GM21526 (cell line): ENCODE results near the gene NIPAL3.
"Not testable (repeated sequence)": the region's sequence is repeated elsewhere in the genome, so short reads cannot be mapped to it uniquely, and the experiment has no call there.

Experiments
- ATAC-seq: cut with Tn5 transposase; IDR thresholded peaks from one replicate; pipeline ENCODE4 v1.9.1; 2021; ENCODE audit warnings: moderate library complexity; ENCODE audit not compliant: unreplicated experiment, low FRiP score

Gene NIPAL3

DNA sequence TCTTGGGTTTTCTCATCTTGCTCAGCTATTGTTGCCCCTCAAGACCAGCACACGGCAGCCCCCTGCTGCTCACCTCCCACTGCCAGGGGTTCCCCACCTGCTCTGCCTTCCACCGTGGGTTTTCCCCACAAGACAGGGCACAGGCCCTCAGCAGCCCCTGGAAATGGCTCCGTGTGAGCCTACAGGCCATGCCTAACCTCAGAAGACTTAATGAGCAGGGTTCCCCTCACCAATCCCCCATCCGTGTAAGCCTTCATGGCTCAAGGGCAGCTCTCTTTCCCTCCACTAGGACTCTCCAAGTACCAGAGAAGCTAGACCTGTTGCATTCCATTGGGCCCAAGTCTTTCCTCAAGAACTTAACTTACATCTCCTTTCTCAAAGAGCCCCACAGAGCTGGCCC lies 68.6 kb downstream of the NIPAL3 start:
- ATAC-seq, result no peak

DNA sequence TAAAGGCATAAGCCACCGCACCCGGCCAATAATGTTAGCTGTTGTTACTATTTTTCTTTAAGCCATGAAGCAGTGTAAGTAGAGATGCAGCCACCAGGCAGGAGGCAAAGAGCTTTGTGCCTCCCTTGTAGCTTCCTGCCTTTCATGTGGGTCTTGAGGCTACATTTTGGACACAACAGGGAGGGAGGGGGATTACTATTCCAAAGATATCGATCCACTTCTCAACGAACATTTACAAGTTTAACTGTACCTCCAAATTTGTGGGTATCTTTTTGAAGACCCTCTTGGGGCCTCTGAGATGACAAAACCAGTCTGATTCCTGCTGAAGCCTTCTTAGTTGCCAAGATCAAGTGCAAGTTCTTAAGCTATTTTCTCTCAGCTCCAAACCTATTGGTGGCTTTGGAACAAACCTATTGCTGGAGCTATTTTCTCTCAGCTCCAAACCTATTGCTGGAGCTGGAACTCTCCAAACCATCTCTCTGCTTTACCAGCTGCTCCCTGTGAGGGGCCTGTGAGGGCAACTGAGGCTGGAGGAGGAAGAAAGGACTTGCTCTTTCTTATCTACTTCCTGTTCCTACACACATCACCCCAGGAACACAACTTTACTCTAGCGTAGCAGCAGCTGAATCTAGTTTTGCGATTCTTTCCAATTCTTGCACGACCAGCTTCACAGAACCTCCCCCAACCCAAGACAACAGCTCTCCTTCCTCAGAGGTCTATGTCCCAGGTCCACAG lies 70.9 kb downstream of the NIPAL3 start:
- ATAC-seq, result no peak

DNA sequence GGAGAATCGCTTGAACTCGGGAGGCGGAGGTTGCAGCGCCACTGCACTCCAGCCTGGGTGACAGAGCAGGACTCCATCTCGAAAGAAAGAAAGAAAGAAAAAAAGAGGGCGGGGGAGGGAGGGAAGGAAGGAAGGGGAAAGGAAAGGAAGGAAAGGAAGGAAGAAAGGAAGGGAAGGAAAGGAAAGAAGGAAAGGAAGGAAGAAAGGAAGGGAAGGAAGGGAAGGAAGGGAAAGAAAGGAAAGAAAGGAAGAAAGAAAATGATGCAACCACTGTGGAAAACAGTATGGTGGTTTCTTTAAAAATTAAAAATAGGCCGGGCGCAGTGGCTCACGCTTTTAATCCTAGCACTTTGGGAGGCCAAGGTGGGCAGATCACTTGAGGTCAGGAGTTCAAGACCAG lies 71.9 kb downstream of the NIPAL3 start:
- no peak for ATAC-seq

DNA sequence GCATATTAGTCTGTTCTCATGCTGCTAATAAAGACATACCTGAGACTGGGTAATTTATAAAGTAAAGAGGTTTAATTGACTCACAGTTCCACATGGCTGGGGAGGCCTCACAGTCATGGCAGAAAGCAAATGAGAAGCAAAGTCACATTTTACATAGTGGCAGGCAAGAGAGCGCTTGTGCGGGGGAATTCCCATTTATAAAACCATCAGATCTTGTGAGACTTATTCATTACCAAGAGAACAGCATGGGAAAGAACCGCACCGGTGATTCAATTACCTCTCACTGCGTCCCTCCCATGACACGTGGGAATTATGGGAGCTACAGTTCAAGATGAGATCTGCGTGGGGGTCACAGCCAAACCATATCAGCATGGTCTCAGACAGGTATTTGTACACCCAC lies 72.6 kb downstream of the NIPAL3 start:
- ATAC-seq, result not testable (repeated sequence)

DNA sequence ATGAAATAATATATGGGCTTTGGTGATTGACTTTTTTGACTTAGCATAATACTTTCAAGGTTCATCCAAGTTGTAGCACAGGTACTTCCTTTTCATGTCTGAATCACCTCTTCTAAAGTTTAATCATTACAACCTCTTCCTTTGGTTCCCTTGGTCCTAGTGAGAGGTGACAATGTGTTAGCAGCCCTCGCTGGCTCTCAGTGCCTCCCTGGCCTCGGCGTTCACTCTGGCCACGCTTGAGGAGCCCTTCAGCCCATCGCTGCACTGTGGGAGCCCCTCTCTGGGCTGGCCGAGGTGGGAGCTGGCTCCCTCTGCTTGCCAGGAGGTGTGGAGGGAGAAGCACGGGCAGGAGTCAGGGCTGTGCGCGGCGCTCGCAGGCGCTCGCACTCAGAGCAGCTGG lies 74.1 kb downstream of the NIPAL3 start:
- ATAC-seq, result no peak

DNA sequence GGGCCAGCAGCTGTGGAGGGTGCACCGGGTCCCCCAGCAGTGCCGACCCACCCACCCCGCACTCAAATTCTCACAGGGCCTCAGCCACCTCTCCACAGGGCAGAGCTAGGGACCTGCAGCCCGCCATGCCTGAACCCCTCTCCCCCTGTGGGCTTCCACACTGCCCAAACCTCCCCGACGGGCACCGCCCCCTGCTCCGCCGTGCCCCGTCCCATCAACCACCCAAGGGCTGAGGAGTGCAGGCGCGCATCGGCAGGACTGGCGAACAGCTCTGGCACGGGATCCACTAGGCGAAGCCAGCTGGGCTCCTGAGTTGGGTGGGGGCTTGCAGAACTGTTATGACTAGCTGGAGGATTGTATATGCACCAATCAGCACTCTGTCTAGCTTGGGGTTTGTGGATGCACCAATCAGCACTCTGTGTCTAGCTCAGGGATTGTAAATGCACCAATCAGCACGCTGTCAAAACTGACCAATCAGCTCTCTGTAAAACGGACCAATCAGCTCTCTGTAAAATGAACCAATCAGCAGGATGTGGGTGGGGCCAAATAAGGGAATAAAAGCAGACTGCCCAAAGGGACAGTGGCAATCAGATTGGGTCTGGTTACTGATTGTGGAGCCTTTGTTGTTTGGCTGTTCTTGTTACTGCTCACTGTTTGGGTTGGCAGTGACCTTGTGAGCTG lies 74.6 kb downstream of the NIPAL3 start:
- ATAC-seq, result no peak

DNA sequence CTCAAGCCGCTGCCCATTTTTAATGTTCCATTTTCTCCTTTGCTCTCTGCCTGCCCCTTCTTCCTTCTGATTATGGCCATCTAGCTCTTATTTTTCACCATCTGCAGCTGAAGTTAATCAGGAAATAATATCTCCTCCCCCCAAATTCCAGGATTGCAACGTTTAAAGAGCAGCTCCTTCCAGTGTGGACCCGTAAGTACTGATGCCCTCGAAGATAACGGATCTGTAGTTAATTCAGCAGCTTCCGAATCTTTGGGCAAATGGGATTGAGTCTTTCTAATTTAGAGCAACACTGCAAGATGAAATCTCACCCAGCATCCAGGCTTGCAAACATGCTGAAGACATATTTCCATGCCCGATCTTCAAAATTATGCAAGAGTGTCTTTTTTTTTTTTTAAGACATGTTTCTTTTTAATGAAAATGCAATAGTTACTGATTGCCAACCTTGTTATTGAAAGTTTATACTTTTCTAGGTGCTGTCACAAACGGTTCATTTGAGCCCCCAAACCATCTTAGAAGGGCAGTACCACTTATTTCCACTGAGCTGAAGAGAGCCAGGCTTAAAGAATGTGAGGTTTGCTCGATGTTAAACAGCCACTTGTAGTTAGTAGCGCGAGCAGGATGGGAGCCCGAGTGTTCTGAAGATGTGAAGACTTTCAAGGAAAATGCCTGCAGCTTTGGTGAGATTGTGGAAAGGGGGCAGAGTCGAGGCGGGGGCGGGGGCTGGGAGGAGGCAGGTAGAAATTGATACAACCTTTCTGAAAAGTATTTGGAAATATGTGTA lies 76.2 kb downstream of the NIPAL3 start:
- ATAC-seq, result no peak

DNA sequence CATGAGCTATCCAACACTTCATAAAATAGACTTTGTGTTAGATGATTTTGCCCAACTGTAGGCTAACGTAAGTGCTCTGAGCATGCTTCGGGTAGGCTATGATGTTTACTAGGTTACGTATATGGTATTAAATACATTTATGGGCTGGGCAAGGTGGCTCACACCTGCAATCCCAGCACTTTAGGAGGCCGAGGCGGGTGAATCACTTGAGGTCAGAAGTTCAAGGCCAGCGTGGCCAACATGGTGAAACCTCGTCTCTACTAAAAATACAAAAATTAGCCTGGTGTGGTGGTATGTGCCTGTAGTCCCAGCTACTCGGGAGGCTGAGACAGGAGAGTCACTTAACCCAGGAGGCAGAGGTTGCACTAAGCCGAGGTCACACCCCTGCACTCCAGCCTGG lies 77.3 kb downstream of the NIPAL3 start:
- ATAC-seq, result not testable (repeated sequence)

DNA sequence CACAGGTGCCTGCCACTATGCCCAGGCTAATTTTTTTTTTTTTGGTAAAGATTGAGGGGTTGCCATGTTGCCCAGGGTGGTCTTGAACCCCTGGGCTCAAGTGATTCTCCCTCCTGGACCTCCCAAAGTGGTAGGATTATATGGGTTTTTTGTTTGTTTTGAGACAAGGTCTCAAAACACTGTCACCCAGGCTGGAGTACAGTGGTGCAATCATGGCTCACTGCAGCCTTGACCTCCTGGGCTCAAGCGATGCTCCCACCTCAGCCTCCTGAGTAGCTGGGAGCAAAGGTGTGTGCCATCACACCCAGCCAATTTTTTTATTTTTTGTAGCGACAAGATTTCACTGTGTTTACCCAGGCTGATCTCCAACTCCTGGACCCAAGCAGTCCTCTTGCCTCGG lies 78.2 kb downstream of the NIPAL3 start:
- no peak for ATAC-seq

DNA sequence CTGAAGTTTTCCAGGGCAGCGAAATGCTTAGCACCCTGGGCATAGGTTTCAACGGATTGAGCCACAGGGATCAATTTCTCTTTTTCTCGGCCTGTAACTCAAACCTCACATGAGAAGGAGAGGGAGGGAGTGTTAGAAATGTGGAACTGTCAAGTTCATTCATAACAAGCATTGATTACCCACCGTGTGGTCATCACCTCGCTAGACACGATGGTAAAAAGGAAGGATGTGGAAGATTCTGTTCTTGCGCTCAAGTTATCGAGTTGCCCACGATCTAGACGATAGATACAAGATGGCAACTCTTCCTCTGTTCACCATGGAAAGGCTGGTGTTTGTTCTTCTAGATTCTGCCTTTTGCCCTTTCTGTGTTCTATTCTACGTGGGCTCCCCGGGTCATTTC lies 83.0 kb downstream of the NIPAL3 start:
- no peak for ATAC-seq

DNA sequence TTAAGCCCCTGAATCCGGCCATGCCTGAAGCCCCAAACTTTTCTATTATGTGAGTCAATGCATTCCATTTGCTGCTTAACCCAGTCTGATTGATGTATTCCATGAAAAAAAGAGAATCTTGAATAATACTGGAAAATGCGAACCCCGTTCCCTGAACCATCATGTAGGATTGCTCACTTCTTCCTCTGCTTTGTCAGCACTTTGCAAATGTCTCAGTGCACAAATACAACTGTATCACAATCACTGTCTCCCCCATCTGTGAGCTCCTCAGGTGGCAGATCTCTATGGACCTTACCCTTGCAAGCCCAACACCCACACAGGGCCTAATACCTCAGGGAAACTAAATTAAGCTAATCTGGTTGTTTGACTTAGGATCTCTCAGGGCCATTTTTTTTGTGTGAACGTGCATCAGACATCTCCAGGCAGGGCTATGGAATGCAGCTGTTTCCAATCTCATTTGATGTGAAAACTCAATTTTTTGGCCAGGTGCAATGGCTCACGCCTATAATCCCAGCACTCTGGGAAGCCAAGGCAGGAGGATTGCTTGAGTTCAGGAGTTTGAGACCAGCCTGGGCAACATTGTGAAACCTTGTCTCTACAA lies 84.9 kb downstream of the NIPAL3 start:
- ATAC-seq, result no peak

DNA sequence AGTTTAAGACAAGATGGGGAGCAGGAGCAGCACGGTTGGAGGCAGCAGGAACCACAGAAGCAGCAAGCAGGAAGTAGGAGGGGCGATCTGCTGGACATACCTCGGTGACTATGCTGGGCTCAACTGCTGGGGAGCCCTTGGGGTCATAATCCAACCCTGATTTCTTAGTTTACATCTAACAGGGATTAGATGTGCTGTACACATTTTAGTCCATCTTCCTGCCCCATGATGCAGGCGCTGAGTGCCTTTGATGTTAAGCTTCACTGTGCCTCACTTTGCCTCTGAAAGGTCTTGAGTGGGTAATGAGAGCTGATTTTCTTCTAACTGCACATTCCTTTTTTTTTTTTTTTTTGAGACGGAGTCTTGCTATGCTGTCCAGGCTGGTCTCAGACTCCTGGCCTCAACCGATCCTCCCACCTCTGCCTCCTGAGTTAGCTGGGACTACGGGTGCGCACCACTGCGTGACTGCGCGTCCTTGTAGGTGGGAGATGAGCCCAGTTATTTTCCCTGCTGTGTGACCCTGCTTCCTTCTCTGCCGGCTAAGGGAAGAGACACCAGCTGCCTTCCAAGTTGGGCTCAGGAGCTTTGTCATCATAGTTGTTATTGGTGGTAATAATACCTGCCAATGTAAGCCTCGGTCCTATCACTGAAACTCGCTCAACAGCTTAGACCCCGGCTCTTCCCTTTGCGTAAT lies 85.9 kb downstream of the NIPAL3 start:
- ATAC-seq, result no peak

DNA sequence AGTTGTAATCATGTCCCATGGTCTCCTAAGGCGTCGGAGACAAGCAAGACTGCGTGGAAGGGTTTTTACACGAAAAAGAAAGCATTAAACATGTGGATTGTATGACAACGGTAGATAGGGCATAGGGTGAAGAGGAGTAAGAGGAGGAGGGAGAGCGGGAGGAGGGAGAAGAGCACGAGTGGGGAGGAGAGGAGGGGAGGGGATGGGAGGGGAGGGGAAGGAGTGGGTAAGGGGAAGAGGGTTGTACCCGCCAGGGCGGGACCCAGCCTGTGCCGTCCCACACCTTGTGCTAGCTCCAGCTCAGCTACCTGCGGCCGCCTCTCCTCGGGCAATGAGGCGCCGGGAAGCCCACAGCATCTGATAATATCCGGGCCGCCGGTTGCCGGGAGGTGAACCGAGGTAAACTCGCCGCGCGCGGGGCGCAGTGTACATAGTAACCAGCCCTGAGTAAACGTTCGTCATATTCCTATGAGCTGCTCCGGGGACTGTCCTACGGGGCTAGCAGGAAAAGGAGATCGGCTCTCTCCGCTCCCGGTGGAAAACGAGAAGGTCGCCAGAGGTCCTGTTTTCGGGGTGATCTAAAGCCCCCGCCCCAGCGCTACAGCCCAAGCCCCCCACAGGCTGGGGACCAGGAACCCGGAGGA lies 86.6 kb downstream of the NIPAL3 start:
- no peak for ATAC-seq

DNA sequence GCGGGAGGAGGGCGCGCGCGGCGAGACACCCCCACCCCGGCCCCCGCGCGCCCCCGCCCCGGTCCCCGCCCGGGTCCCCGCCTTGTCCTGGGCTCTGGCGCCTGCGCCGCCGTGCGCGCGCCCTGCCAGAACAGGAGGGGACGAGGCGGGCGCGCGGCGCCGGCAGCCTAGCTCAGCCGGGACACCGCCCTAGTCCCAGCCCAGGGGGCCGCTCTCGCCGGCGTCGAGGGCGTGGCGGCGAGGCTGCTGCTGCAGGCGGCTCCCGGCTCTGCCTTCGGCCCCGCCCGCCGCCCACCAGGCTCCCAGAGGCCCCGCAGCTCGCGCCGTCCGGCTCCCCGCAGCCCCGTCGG lies 87.1 kb downstream of the NIPAL3 start, which contains the start of gene RCAN3:
Gene RCAN3, plus strand, starts transcription at position 128 of the 350 bp plus-strand sequence. CDS start 11,537 bp downstream, outside the sequence.
- ATAC-seq, result no peak

DNA sequence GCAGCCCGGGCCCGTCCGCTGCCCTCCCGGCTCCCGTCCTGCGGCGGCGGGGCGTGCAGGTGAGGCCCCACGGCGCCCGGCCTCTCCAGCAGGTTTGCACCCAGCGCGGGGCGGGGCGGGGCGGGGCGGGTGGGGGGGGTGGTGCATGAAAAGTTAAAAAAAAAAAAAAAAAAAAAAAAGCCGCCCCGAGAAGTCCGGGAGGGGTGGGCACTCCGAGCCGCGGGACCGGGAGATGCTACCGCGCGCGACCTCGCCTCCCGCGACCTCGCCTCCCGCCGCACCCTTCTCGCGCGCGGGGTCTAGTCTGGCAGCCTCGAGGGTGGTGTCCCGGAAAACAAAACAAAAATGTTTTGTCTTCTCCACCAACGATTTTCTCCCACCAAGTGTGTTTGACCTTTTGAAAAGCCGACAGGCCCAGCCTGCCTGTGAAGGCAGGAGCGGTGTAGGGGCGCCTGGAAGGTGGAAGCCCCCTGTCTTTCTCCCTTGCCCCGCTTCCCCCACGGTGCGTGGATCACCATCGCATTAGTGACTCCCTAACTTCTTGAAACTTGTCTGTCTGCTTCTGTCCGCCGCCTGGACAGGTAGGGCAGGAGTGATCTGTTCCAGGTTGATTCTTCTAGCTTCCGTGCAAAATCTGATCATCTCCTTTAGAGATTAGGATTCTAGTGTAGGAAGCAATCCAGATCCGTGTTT lies 87.6 kb downstream of the NIPAL3 start:
- ATAC-seq, result no peak

DNA sequence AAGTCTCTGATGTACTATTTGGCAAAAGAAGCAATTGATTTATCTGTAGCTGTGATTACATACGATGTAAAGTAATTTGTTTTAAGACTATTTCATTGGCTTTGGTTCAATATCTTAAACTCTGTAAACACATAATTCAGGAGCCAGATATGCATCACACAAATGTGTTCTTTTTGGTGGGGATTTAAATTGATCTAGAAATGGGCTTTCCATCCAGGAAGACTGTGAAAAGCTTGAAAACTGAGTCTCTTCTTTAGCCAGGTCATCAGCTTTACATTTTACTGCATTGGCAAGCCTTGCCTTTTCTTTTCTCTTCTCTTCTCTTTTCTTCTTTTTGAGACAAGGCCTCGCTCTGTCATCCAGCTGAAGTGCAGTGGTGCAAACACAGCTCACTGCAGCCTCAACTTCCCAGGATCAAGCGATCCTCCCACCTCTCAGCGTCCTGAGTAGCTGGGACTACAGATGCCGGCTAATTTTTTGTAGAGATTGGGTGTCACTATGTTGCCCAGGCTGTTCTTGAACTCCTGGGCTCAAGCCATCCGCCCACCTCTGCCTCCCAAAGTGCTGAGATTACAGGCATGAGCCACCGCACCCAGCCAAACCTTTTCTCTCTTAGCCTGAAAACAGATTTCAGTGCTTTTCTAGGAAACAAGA lies 88.4 kb downstream of the NIPAL3 start:
- no peak for ATAC-seq

DNA sequence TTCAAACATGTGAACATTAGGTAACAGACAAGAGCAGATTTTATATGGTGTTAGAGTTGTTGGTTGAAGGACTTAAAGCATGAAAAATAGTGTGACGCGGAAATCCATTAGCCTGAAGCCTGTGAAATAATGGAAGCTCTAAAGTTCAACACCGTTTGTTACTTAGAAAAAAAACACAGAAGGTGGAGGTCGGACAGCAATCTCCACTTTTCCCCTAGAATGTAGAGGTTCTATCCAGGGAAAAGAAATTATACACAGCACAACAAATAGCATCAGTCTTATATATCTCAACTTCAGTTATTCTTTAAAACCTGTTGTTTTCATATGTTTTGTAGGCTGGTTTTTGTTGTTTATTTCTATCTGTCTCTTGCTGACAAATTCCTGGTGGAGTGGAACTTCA lies 89.0 kb downstream of the NIPAL3 start:
- no peak for ATAC-seq

DNA sequence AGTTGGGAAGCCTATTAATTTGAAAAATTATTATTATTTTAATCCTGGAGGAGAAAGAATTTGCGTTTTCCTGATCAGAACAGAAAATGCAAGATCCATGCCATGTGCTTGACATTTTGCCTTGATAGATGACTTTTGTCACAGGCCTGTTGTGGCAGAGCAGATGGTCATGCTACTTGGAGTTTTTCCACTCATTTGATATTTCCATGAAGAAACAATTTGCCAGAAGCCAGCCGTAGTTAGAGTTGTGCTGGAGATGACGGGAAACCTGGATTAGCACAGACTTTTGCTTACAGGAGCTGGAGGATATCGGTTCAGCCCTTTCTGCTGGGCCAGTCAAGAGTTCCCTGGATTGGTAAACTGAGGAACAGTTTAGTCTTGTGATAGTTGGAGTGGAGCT lies 90.2 kb downstream of the NIPAL3 start:
- no peak for ATAC-seq
